IPS DF 19.7 (cell line): Measurements from ENCODE around the gene LNX1.

Source experiments
- DNase-seq: peaks from one replicate; pipeline ENCODE4 v3.0.0-alpha.2; 2013; ENCODE audit warnings: low read depth, low spot score

LNX1 gene

GRCh38 chr4:53599632-53600031 lies 8.3 kb upstream of the LNX1 start:
- DNase-seq = no peak

DNA sequence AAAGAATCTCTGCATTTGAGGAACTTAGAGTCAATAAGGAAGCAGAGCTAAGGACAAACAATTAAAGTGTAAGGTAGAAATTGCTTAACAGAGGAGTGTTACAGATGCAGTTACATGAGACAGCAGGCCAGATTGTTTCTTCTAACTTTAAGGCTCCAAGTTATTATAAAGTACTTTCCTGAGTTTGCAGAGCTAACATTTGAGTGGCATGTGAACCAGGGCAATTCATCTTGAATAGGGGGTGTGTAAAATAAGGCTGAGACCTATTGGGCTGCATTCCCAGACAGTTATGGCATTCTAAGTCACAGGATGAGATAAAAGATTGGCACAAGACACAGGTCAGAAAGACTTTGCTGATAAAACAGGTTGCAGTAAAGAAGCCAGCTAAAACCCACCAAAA lies 7.6 kb upstream of the LNX1 start:
- no peak for DNase-seq

- DNase-seq = no peak
Observed at GRCh38 chr4:53598483-53598882, 7.2 kb upstream of the LNX1 start.

DNA sequence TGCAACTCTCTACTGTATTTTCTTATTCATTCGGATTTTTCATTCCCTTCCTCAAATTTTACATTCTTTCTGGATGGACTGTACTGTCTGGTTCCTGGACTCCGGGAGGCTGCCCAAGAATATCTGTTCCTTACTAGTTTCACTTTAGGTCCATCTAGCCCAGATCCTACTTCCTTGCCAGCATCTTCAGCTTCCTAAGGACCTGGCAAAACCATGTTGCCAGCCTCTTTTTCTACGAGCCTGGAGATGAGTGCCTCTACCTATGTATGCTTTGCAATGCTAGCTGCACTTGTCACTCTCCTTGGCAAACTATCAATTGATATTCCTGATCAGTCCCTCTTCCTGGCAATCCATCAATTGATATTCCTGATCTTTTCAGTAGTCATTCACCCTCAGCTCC lies 5.6 kb upstream of the LNX1 start:
- no peak for DNase-seq

- DNase-seq = no peak
Observed at GRCh38 chr4:53595834-53596233, 4.5 kb upstream of the LNX1 start.

DNA sequence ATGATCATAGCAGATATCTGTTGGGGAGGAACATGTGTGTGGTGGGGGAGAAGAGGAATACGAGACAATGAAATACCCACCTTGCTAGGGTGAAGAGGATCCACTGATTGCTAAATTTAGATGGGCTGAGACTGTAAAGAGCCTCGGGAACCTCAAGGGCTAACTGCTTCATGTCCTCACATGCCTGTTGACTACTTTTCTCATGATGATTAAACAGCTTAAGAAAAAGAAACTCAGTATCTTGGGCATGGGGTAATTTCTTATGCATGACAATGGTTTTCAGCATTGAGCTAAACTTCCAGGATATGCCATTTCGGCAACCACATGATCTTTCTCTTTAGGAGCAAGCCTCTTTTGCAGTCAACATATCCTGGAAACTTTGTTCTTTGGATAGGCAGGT lies 3.9 kb upstream of the LNX1 start:
- DNase-seq = no peak

DNA sequence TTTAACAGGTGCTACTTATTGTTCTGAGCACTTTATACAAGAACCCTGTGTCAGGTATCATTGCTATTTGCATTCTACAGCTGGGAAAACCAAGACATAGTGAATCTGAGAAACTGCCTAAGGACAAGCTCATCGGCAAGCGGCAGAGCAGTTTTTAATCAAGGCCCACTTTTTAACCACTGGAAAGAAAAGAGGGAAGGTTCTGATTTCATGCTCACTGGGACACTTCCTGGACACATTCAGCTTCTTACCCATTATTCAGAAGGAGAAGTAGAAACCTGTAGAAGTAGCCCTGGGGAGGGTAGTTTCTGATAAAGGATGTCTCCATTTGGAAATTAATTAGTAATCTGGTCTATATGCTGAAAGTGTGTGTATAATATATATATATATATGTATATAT lies 2.5 kb upstream of the LNX1 start:
- no peak for DNase-seq

GRCh38 chr4:53592686-53593501 lies 1.6 kb upstream of the LNX1 start:
- peak; percentile 77 for DNase-seq

GRCh38 chr4:53592122-53592521 lies 836 bp upstream of the LNX1 start:
- DNase-seq = no peak

DNA sequence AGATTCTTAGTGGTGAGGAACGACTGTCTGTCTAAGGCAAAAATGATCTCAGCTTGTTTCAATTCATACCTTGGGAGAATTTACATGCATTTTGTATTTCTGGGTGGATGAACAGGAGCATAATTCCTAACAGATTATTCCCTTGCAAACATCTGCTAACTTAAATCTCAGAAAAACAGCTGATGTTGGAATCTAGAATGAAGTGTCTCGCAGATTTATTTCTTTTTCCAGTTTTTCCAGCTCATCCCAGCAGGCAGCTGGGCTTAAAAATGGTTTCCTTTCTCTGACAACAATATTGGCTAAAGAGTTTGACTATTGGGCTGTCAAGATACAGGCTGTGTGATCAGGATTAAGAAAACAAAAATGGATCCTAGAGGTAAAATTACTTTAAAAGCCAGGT lies 1.1 kb downstream of the LNX1 start:
- no peak for DNase-seq

- no peak for DNase-seq
Observed at GRCh38 chr4:53589511-53589910, 1.8 kb downstream of the LNX1 start.

- no peak for DNase-seq
Observed at GRCh38 chr4:53587135-53587534, 4.2 kb downstream of the LNX1 start.

DNA sequence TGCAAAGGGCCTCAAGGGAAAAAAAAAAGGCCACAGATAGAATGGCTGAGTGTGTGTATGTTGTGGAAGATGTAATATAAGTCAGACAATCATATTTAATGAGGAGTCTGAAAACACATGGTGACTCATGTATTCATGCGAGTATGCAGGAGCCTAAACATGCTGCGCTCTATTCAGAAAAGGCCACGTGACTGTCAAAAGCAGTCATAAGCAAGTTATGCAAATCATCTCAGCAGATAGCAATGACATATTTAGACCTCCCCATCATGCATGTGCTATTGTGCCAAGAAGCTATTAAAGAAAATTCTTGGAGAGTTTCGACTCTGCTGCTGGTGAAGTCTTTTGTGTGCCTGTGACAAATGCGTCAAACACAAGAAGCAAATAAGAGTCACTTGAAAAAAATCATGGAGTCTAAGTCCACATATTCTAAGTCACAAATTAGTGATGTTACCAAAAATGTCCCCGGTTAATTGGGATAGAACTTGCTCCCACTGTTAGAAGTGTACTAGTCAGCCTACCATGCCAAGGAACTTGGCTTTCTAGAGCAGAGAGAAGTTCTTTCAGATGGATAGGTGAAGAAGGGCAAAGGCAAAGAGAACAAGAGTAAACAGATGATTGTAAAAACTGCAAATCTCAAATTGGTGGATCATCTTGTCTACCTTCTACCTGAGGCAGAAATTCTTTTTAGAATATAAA lies 5.0 kb downstream of the LNX1 start:
- DNase-seq = no peak

GRCh38 chr4:53584658-53585057 lies 6.6 kb downstream of the LNX1 start:
- no peak for DNase-seq

GRCh38 chr4:53583513-53583912 lies 7.8 kb downstream of the LNX1 start:
- no peak for DNase-seq

DNA sequence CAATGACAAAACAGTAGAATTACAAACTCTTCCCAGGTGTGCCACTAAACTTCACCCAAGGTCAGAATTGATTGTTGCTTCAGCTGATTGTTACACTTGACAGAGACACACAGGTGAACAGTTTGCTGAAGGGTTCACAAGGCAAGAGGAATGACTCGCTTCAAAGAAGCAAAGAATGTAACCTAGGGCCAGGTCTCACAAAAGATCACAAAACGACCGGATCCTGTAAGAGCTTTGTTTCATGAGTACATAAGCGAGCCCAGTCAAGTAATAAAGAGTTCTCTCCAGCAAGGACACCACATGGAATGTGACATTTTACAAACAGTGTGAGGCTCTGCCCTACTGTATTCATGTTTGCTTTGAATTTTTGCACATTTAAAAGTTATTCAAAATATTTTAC lies 9.1 kb downstream of the LNX1 start:
- no peak for DNase-seq

DNA sequence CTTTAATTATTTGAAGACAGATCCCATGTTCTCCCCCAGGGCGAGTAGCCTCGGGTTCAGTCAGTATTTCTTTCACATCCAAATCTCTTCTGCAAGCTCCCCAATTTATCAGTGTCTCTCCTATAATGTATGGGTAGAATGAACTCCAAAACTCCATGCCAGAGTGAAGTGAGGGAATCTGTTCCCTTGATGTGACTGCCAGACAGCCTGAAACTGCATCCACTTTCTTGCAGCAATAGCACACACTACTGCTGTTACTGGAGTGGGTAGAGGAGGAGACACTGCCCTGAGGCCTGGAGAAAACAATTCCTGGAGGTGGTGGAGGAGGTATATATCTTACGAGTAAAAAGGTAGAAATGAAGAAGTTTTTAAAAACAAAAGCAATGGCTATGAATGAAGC lies 11.0 kb downstream of the LNX1 start:
- DNase-seq = no peak

DNA sequence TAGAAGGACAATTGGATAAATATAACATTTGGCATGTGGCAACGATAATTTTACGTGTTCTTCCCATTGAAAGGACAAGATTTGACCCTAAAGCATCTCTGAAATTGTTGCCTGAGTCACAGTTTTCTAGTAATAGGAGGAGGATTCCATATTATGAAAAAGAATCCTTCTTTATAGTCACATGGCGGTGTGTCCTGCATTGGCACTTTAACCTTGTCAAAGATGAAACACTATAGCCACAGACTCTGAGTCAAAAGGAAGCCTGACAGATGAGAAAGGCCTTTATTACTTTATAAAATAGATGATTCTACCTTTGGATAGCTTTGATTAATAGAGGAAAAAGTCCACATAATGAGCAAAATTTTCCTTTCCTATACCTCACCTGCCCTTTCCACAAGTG lies 11.5 kb downstream of the LNX1 start:
- no peak for DNase-seq

DNA sequence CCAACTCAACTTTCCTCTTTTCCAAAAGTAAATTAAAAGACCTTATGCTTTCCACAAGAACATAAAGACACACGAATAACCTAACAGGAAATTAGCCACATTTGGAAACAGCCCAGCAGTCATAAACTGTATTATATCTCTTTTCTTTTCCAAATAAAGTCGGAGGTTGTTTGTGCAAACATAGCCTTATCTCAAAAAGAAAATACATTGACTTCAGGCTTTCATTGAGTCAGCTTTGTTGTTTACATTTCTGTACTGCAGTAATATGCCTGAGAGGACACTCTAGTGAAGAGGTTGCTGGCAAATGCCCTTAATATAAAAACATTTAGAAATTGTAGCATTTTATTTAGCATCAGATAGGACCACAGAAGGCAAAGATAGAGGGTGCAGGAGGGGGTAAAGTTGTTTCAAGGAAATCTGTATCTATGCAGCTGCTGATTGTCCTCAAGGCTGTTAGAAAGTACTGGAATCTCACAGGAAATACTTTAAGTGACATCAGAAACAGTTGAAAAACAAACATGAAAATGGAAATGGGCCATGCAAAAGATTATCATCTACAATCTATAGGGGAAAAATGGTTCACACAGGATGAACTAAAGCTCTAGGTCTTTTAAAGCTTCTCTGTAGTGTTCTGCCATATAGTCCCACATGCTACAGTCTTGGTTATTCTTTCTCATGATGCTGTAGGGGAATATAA lies 14.5 kb downstream of the LNX1 start:
- no peak for DNase-seq

DNA sequence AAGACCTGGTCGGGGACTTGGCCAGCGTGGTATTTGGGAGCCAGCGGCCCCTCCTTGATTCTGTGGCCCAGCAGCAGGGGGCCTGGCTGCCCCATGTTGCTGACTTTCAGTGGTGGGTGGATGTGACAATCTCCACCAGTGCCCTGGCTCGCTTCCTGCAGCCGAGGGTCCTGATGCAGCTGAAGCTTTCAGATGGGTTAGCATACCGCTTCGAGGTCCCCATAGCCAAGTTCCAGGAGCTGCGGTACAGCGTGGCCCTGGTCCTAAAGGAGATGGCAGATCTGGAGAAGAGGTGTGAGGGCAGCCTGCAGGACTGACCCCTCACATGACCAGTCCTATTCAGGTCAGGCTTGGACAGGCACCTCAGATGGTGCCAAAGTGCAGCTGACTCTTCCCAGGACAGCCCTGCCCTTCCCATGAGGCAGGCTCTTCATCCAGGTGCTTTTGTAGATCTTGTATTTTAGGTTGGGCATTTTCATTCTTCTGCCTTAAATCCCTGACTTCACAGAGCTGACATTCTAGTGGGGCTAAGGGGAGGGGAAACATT lies 15.1 kb downstream of the LNX1 start:
- no peak for DNase-seq

DNA sequence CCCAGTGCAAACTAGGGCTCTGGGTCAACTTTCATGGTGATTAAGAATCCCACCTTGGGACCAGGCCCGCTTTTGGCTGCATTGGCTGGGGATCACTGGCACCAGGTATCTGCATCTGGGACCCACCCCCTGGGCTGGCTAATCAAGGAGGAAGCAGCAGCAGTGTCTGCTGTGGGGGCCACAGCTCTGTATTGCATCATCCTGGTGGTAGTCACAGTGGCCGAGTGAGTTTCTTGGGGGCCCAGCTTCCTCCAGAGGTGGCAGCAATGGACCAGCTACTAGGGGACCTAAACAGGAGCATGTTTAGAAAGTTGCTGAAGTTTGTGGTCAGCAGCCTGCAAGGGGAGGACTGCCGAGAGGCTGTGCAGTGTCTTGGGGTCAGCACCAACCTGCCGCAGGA lies 15.7 kb downstream of the LNX1 start:
- no peak for DNase-seq

GRCh38 chr4:53574528-53574927 lies 16.8 kb downstream of the LNX1 start:
- DNase-seq = no peak

- no peak for DNase-seq
Observed at GRCh38 chr4:53573696-53574095, 17.6 kb downstream of the LNX1 start.
